GM12874 (cell line): ENCODE measurements around the gene ALDH18A1.
A peak's percentile ranks its signal among the peaks of the same experiment; 100 is the strongest.

Experiments
- TF ChIP-seq, protein P1 (sequence below): IDR thresholded peaks from 2 replicates; pipeline ENCODE4 v1.5.1; 2011; ENCODE audit warnings: low read depth, mild to moderate bottlenecking, control low read depth, low read length, moderate library complexity; ENCODE audit not compliant: insufficient read depth

Gene ALDH18A1

DNA sequence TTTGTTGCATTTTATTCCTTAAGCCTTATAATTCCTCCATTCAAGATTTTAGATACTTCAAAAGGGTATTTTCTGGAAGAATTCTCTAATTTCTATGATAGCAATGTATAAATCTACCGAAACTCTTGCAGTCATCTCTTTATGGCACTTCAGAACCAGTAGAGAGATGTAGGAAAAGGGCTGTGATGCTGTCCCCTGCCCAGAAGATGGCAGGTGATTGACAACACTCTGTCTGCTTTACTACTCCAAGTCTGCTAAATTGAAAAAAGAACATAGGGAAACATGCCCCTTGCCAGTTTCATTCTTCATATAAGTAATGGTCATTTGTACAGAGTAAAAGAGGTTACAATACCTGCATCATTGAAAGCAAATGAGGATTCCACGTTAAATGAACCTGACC is 32.1 kb upstream of the ALDH18A1 start:
- TF ChIP-seq, protein P1, sequence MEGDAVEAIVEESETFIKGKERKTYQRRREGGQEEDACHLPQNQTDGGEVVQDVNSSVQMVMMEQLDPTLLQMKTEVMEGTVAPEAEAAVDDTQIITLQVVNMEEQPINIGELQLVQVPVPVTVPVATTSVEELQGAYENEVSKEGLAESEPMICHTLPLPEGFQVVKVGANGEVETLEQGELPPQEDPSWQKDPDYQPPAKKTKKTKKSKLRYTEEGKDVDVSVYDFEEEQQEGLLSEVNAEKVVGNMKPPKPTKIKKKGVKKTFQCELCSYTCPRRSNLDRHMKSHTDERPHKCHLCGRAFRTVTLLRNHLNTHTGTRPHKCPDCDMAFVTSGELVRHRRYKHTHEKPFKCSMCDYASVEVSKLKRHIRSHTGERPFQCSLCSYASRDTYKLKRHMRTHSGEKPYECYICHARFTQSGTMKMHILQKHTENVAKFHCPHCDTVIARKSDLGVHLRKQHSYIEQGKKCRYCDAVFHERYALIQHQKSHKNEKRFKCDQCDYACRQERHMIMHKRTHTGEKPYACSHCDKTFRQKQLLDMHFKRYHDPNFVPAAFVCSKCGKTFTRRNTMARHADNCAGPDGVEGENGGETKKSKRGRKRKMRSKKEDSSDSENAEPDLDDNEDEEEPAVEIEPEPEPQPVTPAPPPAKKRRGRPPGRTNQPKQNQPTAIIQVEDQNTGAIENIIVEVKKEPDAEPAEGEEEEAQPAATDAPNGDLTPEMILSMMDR = 0 out of 2 replicates have a peak, but pooled peaks have one; percentile 9

DNA sequence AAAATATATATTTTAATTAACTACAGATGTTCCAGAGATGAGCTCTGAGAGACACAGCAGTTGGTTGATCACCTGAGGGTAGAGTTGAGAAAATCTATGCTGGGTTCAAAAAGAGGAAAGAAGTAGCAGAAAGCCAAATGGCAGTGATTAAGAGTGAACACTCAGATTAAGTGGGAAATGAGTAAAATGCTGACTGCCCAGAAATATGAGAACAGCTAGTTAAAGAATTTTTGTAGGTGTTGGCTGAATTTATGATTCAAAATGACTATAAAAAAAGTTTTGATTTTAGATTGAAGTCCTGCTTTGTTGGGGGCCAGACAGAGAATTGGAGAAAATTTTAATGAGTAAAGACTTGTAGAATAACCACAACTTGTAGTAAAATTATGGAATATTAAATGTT is 27.5 kb upstream of the ALDH18A1 start:
- TF ChIP-seq, protein P1 = no peak

DNA sequence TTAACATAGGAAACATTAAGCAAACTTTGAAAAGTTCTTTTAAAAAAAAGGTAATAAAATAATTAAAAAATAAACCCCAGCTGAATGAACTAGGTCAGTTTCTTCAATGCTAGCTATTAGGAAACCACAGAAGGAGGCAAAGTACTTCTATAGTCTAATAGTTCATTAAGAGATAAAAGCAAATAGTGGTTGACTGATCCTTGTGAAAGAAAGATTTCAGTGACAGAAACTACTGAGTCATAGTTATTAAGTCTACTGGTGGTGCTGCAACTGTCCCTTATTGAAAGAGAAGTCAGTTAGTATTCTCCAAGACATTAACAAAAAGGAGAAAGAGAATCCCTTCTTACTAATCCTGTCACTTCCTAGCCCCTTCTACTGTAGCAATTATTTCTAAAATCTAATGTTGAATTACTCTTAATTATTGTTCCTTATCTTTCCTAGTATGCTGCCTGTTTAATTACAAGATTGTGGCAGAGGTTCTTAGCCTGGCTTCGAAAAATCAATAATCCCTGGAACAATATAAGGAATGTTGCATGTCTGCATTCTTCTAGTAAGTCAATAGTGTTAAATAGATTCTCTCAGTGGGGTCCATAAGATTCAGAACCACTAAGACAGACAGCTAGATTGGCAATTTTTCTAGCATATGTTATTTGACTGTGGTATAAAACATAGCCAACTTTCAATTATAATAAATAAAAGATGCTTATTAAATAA is 19.0 kb upstream of the ALDH18A1 start:
- TF ChIP-seq, protein P1 = no peak

DNA sequence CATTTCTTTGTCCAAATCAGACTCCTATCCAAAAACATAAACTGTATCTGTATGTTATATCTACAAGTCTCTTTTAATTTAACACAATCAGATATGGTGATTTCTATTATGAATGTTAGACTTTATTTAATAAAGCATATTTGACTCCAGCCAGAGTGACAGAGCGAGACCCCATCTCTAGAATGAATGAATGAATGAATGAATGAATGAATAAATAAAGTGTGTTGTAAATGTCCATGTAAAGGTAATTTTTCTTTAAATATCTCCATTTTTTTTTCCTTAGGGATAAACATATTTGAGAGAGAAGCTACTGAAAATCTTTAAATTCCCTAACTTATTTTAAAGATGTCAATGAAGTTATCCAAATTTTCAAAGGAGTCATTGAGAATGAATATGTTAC is 18.1 kb upstream of the ALDH18A1 start:
- TF ChIP-seq, protein P1 = no peak

DNA sequence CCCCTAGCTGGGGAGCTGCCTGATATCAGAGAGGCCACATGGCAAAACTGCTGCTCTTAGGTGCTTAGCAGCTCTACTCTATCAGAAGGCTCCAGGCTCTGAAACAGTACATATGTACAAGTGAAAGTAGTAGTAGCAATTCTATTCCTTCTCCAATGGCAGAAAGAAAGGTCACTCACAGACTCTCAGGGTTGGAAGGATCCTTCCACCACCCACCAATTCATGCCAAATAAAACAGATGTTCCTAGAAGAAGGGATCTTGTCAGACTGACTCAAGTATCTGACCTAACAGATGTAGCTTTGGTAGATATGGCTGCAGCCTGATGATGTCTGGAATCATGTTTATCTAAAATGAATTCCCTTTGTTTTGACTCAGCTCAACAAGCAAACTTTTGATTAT is 8.0 kb upstream of the ALDH18A1 start:
- TF ChIP-seq, protein P1 = no peak

DNA sequence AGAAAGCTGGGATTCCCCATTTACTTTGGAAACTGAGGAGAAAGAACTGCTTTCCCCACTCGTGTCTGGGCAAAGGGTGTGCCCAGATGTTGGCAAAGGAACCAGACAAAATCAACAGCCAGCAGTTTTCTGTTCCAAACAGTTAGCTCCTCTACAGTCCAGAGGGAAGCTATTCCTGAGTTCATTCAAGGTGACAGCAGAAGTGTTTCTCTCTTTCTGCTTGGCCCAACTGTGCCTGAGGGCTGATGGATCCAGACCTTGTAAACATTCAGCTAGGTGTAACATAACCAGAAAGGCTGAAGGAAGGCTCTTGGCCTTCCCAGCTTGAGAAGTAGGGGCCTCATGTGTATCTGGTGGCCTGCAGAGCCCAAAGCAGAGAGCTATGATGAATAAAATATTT is 7.0 kb upstream of the ALDH18A1 start:
- TF ChIP-seq, protein P1 = no peak

DNA sequence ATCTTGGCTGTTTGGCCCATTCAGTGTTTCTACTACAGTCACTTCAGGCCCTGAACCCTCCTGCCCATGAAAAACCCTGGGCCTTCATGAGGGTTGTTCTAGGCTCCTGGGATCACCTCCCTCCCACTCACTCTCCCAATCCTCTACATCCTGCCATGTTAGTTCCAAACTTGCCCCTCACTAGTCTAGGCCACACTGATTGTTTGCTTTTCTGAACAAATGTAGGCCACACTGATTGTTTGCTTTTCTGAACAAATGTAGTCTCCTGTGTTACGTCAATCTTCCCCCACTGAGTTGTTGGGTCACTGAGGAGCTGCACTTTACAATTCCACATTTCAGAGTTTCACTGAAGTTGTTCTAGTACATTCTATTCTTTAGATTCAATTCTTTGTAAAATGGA is 5.3 kb upstream of the ALDH18A1 start:
- TF ChIP-seq, protein P1 = no peak
